Hippocampal formation (tissue), 2 donors: ENCODE data around the gene BCAS1.

Experiments
- DNase-seq, 2 donors: peaks; one replicate each; lab custom pipeline; 2025; lab: John Stamatoyannopoulos, UW

BCAS1 gene

DNA sequence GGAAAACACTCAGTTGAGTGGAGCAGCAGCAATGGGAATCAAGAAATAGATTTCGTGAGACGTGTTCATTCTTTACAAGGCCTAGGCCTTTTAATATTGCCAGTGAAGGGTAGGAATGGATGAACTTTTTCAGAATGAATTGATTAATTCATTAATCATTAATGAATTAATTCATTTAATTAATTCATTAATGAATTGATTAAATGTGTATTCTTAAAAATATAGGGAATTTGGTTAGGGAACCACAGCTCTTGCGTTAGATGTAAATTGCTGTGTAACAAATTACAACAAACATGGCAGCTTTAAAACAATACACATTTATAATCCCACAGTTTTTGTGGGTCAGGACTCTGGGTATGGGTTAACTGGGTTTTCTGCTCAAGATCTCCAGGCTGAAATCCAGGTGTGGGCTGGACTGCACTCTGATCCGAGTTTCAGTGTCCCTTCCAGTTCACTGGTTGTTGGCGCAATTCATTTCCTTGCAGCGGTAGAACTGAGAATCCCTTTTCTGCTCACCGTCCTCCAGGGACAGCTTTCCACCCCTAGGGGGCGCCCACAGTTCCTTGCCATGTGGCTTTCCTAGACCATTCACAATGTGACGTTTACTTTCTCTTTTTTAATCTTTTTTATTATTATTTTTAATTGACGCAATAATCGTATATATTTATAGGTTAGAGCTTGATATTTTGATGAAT, 32.8 kb upstream of the BCAS1 start:
- peak; percentile 4 to 27 for DNase-seq

DNA sequence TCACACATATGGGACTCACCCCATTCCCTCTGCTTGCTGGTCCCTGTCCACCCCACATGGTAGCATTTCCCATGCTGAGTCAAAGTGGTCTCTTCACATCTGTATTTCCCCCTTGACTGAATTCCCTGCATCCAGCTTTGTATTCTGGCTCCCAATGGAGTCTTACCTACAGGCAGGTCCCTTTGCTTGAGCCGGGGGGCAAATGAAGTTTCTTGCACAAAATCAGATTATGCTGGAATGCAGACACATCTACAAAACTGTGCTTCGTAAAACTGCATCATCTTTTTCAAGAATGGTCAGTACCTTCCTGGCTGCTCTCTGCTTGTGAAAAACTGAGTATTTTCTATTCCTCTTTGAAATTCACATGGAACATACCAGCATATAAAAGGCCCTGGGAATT, 32.1 kb upstream of the BCAS1 start:
- no peak for DNase-seq

GRCh38 chr20:54100563-54100962, 30.2 kb upstream of the BCAS1 start:
- DNase-seq: no peak

- DNase-seq: no peak
These were observed 29.5 kb upstream of the BCAS1 start for GRCh38 chr20:54099894-54100293.

DNA sequence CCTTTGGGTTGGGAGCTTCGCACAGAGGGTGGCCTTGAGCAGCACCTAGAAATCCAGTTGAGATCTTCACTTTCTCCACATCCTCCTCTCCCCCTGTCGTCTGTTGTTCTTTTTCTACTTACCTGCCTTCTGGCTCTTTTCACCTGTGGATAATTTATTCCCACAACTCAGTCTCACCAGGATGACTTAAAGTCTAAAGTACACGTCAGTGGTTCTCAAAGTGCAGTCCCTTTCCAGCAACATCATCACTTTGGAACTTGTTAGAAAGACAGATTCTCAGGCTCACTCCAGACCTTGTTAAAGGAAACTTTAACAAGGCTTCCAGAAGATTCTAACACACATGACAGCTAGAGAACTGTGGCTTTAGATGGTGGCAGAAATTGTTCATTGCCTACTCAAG, 27.7 kb upstream of the BCAS1 start:
- no peak for DNase-seq

DNA sequence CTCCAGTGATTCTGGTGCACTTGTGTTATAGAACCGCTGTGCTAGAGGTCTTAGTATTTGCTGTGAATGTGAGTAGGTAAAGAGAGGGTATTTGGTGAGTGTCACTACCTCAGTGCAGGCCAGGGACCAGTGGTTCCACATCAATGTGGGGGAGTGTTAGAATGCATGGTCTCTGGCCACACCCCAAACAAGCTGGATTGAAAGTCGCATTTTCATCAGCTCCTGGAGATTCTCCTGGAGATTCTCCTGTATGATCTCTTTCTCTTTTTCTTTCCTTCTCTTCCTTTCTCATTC, 26.8 kb upstream of the BCAS1 start:
- no peak for DNase-seq

DNA sequence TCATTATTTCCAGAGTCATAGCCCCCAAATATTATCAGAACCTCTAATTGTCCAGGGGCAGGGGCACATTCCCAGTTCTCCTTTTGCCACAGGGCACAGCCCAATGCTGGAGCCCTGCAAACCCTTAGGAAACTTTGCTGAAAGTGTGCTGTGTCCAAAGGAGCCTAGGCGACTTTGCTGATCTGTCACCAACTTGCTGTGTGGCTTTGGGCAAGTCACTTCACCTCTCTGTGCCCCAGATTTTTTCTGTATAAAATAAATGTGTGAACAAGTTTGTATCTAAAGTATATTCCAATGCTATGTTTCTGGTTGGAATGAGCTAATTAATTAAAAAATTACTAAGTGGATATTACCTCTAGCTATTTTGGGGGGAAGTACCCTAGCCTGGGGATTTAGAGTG, 25.4 kb upstream of the BCAS1 start:
- DNase-seq: no peak

DNA sequence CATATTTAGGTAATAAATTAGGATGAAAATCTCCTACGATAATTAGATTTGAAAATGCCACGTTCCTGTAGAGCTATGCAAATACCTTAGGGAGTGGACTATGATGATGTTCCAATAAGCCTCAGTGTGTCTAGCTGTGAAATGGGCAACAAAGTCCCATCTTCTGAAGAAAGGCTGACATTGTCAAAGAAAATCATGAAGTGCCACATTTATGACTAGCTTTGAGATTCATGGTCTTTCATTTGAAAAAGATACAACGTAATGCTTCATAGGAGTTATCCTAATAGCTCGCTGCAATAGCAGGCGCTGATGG, 23.8 kb upstream of the BCAS1 start:
- no peak for DNase-seq

- DNase-seq: peak; percentile 8 to 27
These were observed 23.3 kb upstream of the BCAS1 start for GRCh38 chr20:54093423-54094267.

GRCh38 chr20:54092021-54092420, 21.6 kb upstream of the BCAS1 start:
- DNase-seq: no peak

- no peak for DNase-seq
These were observed 20.7 kb upstream of the BCAS1 start for GRCh38 chr20:54091120-54091480.

- DNase-seq: no peak
These were observed 20.1 kb upstream of the BCAS1 start for GRCh38 chr20:54090230-54091119.

- DNase-seq: no peak
These were observed 18.0 kb upstream of the BCAS1 start for GRCh38 chr20:54088430-54088829.

- DNase-seq: no peak
These were observed 16.2 kb upstream of the BCAS1 start for GRCh38 chr20:54086507-54087039.

DNA sequence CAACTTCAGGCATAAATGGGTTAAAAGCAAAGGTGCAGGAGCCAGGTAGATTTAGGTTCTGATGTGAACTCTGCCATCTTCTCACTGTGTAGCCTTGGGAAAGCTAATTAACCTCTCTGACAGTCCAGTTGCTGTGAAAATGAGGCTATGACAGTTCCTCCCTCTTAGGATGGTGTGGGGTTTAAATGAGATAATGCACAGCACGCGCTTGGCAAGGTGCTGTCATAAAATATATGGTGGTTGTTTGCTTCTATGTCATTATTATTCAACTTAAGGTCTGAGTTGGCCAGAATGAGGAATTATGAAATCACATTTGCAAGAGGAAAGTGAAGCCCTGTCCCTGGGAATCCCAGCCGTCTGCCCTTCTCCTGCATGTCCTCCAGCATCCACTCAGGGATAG, 15.5 kb upstream of the BCAS1 start:
- no peak for DNase-seq

DNA sequence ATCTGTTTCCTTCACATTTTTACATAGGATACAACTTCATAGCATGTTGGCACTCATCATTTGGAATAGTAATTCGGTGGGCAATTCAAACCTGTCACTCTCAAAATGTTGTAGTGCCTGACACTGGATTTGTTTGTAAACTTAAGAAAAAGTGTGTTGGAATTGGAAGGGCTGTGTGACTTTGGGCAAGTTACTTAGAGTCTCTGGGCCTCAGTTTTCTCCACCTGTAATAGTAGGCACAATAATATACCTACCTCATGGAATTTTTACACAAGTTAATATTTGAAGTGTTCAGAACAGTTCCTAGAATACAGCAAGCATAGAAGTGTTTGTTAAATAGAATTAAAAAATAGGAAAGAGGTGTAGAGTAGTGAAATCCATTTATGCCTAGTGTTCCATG, 15.0 kb upstream of the BCAS1 start:
- no peak for DNase-seq

- no peak for DNase-seq
These were observed 14.5 kb upstream of the BCAS1 start for GRCh38 chr20:54084727-54085388.

- DNase-seq: no peak
These were observed 13.8 kb upstream of the BCAS1 start for GRCh38 chr20:54084193-54084592.

DNA sequence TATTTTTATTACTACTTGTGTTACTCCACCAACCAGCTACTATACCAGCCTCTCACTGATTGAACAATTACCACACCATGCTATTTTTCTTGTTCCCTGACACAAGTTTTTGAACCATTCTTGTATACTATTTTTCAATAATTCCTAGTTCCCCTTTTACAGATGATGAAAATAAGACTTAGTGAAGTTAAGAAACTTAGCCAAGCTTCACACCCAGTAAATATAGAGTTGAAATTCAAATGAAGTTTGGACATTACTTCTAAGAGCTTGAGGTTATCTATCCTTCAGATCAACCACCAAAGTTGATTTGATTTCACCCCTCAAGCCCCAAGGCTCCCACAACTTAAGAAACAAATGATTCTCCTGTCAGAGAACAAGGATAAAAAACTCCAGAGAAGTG, 13.1 kb upstream of the BCAS1 start:
- no peak for DNase-seq

DNA sequence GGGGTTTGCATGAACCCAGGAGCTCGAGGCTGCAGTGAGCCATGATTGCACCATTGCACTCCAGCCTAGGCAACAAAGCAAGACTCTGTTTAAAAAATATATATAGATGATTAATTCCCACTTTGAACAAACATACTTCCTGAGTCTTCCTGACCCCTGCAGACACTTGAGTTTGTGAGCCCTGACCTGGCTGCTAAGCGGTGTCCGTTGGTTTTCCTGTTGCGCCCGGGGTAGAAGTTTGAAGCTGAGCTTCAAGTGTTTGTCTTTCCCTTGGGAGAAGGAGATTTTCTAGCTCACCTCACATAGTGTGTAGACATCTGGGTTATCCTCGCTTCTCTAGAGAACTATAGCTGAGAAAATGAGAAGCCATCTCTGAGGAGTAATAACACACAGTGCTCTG, 11.7 kb upstream of the BCAS1 start:
- DNase-seq: no peak

DNA sequence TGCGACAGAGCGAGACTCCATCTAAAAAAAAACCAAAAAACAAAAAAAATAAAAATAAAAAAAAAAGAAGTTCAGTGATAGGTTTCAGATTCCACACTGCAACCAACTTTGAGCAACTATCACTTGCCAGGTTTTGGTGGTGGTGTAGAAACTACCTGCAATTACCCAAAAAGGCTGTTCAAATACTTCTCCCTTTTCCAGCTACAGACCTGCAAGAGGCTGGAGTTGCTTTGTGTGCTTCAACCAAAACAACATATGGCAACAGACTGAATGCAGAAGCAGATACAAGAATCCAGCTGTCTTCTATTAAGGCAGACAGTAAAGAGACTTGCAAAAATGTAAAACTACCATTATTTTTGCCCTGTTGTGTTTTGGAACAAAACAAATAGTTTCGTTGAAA, 9.3 kb upstream of the BCAS1 start:
- DNase-seq: no peak

- no peak for DNase-seq
These were observed 8.0 kb upstream of the BCAS1 start for GRCh38 chr20:54078296-54078984.
